C4-2B (cell line): ENCODE results near the gene CLEC16A.

Source experiments
- ZFX ChIP-seq: fragments of 450-650 bp; IDR thresholded peaks from 2 replicates; pipeline ENCODE4 v1.6.1; 2017
- TF ChIP-seq, protein P1 (sequence below): fragments of 450-650 bp; conservative IDR thresholded peaks from 2 replicates; pipeline ENCODE4 v1.5.1; 2017; ENCODE audit warnings: mild to moderate bottlenecking

DNA sequence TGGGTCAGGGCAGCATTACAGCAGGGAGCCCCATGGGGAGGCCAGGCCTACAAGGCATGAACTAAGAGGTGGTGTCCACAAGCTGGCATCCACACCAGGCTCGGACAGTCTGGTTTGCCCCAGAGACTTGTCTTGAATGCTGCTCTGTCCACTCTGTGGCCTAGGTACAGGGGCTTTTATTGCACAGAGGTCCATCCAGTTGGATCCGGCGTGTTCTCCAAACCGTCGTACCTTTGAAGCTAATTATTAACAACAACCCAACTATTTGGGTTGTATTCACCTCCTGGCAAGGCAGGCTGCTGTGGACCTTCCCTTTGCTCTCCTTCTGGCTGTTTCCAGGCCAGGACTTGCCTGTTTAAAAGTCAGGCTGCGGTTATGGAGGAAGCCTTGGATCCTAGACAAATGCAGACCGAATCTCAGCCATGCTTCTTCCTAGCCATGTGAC lies 123.4 kb downstream of the CLEC16A start:
- TF ChIP-seq, protein P1, sequence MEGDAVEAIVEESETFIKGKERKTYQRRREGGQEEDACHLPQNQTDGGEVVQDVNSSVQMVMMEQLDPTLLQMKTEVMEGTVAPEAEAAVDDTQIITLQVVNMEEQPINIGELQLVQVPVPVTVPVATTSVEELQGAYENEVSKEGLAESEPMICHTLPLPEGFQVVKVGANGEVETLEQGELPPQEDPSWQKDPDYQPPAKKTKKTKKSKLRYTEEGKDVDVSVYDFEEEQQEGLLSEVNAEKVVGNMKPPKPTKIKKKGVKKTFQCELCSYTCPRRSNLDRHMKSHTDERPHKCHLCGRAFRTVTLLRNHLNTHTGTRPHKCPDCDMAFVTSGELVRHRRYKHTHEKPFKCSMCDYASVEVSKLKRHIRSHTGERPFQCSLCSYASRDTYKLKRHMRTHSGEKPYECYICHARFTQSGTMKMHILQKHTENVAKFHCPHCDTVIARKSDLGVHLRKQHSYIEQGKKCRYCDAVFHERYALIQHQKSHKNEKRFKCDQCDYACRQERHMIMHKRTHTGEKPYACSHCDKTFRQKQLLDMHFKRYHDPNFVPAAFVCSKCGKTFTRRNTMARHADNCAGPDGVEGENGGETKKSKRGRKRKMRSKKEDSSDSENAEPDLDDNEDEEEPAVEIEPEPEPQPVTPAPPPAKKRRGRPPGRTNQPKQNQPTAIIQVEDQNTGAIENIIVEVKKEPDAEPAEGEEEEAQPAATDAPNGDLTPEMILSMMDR = no peak
- TF ChIP-seq ZFX = no peak
